SK-N-SH (cell line): ENCODE results near the gene DCLK1. TPM values are rescaled to one million over a fixed set of nuclear protein-coding genes. Genes with fewer than 3 reads are reported as not detected.
A peak's percentile ranks its signal among the peaks of the same experiment; 100 is the strongest.

Experiments
- CTCF ChIA-PET: fragments of 300-600, 350-600 bp; formaldehyde crosslinking; extraction: SDS; loops from one replicate; lab custom pipeline; 2021; lab: Yijun Ruan, JAX
- POLR2A ChIA-PET: fragments of 350-600 bp; sonication (Branson Sonifier 250); formaldehyde crosslinking; extraction: SDS; loops from one replicate; lab custom pipeline; 2020; ENCODE audit warnings: antibody characterized with exemption, inconsistent platforms; lab: Yijun Ruan, JAX
- DNase-seq: peaks from one replicate; pipeline ENCODE4 v3.0.0; 2012
- H2AFZ ChIP-seq: fragments of 200-600 bp; sonication (generic); 2 replicates; pipeline ENCODE4 v1.8.1; 2016; ENCODE audit warnings: antibody characterized with exemption, mild to moderate bottlenecking, low read depth
- H3F3A ChIP-seq: fragments of 200-600 bp; sonication (generic); replicated peaks from 2 replicates; pipeline ENCODE3; 2016; ENCODE audit warnings: antibody characterized with exemption, mild to moderate bottlenecking; ENCODE audit not compliant: insufficient read depth
- H3K27ac ChIP-seq, 2 experiments: fragments of 200-500 bp in 1 of 2; fragments of 200-600 bp in 1 of 2; sonication (Bioruptor generic) in 1 of 2; sonication (generic), shearing (Covaris generic) in 1 of 2; 2 replicates each; pipeline versions ENCODE4 v1.5.1 to v1.6.1; 2014 to 2016; ENCODE audit warnings: low read depth in 2 of 2, inconsistent platforms in 1 of 2, low read length in 1 of 2, mild to moderate bottlenecking in 1 of 2, mixed read lengths in 1 of 2
- H3K27me3 ChIP-seq: fragments of 200-600 bp; sonication (generic), shearing (Covaris generic); 2 replicates; pipeline ENCODE4 v1.6.1; 2016; ENCODE audit warnings: mixed run types; ENCODE audit not compliant: insufficient read depth
- H3K36me3 ChIP-seq, 2 experiments: fragments of 200-500 bp in 1 of 2; fragments of 200-600 bp in 1 of 2; sonication (Bioruptor generic) in 1 of 2; sonication (generic) in 1 of 2; replicated peaks in 1 of 2; 2 replicates each; pipeline versions ENCODE3 to v1.5.1; 2014 to 2016; ENCODE audit warnings: low read length in 1 of 2, mild to moderate bottlenecking in 1 of 2; ENCODE audit not compliant: insufficient read depth in 2 of 2, control insufficient read depth in 1 of 2
- H3K4me1 ChIP-seq, 2 experiments: fragments of 200-500 bp in 1 of 2; fragments of 200-600 bp in 1 of 2; sonication (Bioruptor generic) in 1 of 2; sonication (generic), shearing (Covaris generic) in 1 of 2; 2 replicates each; pipeline versions ENCODE4 v1.5.1 to v1.6.1; 2014 to 2016; ENCODE audit warnings: low read depth in 1 of 2, low read length in 1 of 2, mixed run types in 1 of 2; ENCODE audit not compliant: insufficient read depth in 2 of 2, control insufficient read depth in 1 of 2
- H3K4me2 ChIP-seq: fragments of 200-600 bp; sonication (generic), shearing (Covaris generic); 2 replicates; pipeline ENCODE4 v1.6.1; 2017; ENCODE audit warnings: mixed run types
- H3K4me3 ChIP-seq, 2 experiments: fragments of 200-500 bp in 1 of 2; fragments of 200-600 bp in 1 of 2; sonication (Bioruptor generic) in 1 of 2; sonication (generic), shearing (Covaris generic) in 1 of 2; 2 replicates each; pipeline versions ENCODE4 v1.5.1 to v1.8.1; 2014 to 2016; ENCODE audit warnings: low read depth in 2 of 2, inconsistent platforms in 1 of 2, low read length in 1 of 2, mild to moderate bottlenecking in 1 of 2, mixed read lengths in 1 of 2, moderate library complexity in 1 of 2
- H3K79me2 ChIP-seq: fragments of 200-600 bp; sonication (generic); 2 replicates; pipeline ENCODE4 v1.8.1; 2017; ENCODE audit warnings: mild to moderate bottlenecking; ENCODE audit not compliant: insufficient read depth
- H3K9ac ChIP-seq: fragments of 200-600 bp; sonication (generic); 2 replicates; pipeline ENCODE4 v1.6.1; 2017; ENCODE audit warnings: mixed run types
- H3K9me2 ChIP-seq: fragments of 200-600 bp; sonication (generic); 2 replicates; pipeline ENCODE4 v1.6.1; 2017; ENCODE audit warnings: mixed run types
- H3K9me3 ChIP-seq: fragments of 200-600 bp; sonication (generic); 2 replicates; pipeline ENCODE4 v1.6.1; 2017; ENCODE audit warnings: mixed run types, mild to moderate bottlenecking, moderate library complexity
- H4K20me1 ChIP-seq: fragments of 200-600 bp; sonication (generic); 2 replicates; pipeline ENCODE4 v1.6.1; 2017; ENCODE audit warnings: mild to moderate bottlenecking, mixed run types; ENCODE audit not compliant: insufficient read depth
- ELF1 ChIP-seq: IDR thresholded peaks from 2 replicates; pipeline ENCODE4 v1.4.0; 2012
- EP300 ChIP-seq, 2 experiments: IDR thresholded peaks; 2 replicates each; pipeline versions ENCODE4 v1.4.0 to v1.6.1; 2012; ENCODE audit warnings: borderline replicate concordance in 1 of 2, low read depth in 1 of 2, low read length in 1 of 2
- EZH2phosphoT487 ChIP-seq: fragments of 200-600 bp; sonication (generic); IDR thresholded peaks from 2 replicates; pipeline ENCODE4 v1.6.1; 2017; ENCODE audit warnings: low read depth, mixed run types, mild to moderate bottlenecking, antibody characterized with exemption, moderate library complexity, borderline replicate concordance
- FOSL2 ChIP-seq: IDR thresholded peaks from 2 replicates; pipeline ENCODE4 v1.4.0; 2012; ENCODE audit warnings: low read depth, mild to moderate bottlenecking, moderate library complexity, borderline replicate concordance
- FOXM1 ChIP-seq: IDR thresholded peaks from 2 replicates; pipeline ENCODE4 v1.4.0; 2012; ENCODE audit warnings: low read depth, mild to moderate bottlenecking
- GATA2 ChIP-seq: sonication (generic); formaldehyde crosslinking; IDR thresholded peaks from 2 replicates; pipeline ENCODE4 v1.5.0; 2020; ENCODE audit warnings: mild to moderate bottlenecking, missing genetic modification reagents
- MEF2A ChIP-seq: IDR thresholded peaks from 2 replicates; pipeline ENCODE4 v1.4.0; 2012; ENCODE audit warnings: low read depth, borderline replicate concordance
- NRF1 ChIP-seq: IDR thresholded peaks from 2 replicates; pipeline ENCODE4 v1.6.1; 2012; ENCODE audit warnings: low read depth, mild to moderate bottlenecking, low read length
- RAD21 ChIP-seq: IDR thresholded peaks from 2 replicates; pipeline ENCODE4 v1.6.1; 2012; ENCODE audit warnings: mild to moderate bottlenecking, low read length
- RCOR1 ChIP-seq: fragments of 150-350 bp; IDR thresholded peaks from 2 replicates; pipeline ENCODE4 v1.6.1; 2017; ENCODE audit warnings: antibody characterized with exemption, low read length
- REST ChIP-seq: IDR thresholded peaks from 2 replicates; pipeline ENCODE4 v1.6.1; 2012; ENCODE audit warnings: mild to moderate bottlenecking, low read depth, low read length, moderate library complexity
- RXRA ChIP-seq: IDR thresholded peaks from 2 replicates; pipeline ENCODE4 v1.4.0; 2012; ENCODE audit warnings: low read depth, mild to moderate bottlenecking, borderline replicate concordance
- TAF1 ChIP-seq: IDR thresholded peaks from 2 replicates; pipeline ENCODE4 v1.6.1; 2012; ENCODE audit warnings: low read depth, mild to moderate bottlenecking, low read length, moderate library complexity, borderline replicate concordance
- YY1 ChIP-seq: IDR thresholded peaks from 2 replicates; pipeline ENCODE4 v1.4.0; 2012; ENCODE audit warnings: low read depth, mild to moderate bottlenecking
- WGBS: methylation state at CpG from one replicate; pipeline ENCODE4 v1.1.6; 2017; ENCODE audit warnings: low lambda C conversion rate; 5-methylcytosine and 5-hydroxymethylcytosine counted together
- polyA plus RNA-seq, 3 experiments: library from polyadenylated mRNA; depleted of rRNA; stranded (reverse); fragments of >200 nt; gene quantifications; 2 replicates each; pipeline ENCODE4 v1.2.3, GENCODE V29; 2012

Gene DCLK1
- polyA plus RNA-seq, 1 of the 3 experiments (the other 2 are of a cell fraction): 1.1 TPM

DNA sequence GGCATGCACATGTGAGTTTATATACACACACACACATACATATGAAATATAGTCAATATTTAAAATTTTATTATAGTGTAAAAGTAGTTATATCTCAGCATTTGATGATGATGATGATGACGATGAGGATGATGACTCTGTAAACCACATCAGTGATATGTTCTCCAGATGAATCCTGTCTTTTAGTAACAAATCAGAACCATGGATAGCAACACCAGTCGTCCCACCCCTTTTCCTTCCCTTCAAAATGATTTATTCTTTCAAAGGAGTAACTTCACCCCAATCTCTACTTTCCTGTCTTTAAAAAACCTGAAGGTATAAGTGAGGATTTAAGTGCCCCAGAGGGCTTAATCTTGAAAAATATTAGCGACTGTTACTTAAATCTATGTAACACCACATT lies 74.1 kb downstream of the DCLK1 start:
- no peaks in the 10 kb centered on the region for H3K9me2 ChIP-seq
- H3K9ac ChIP-seq: no peak overlapping the region
- no peaks in the 10 kb centered on the region for H3K27me3 ChIP-seq
- H4K20me1 ChIP-seq: no peaks in the 10 kb centered on the region
- ChIA-PET CTCF (no interaction called here), POLR2A (no interaction called here)
- no peak overlapping the region for H3K4me3 ChIP-seq
- H2AFZ ChIP-seq: no peak overlapping the region
- peaks cover 0 to 6% of the 10 kb centered on the region in 2 experiments; a peak in 2 of 4 replicates for H3K4me1 ChIP-seq
- no peaks in the 10 kb centered on the region for H3K9me3 ChIP-seq
- H3K36me3 ChIP-seq: no peaks in the 10 kb centered on the region
- DNase-seq: no peak
- no peak overlapping the region for H3K4me2 ChIP-seq
- no peak for TF ChIP-seq RCOR1
- peak; percentile 91 for TF ChIP-seq REST
- TF ChIP-seq, all 33 proteins: peak for 1
- Histone ChIP-seq H3K79me2 (no peaks in the 10 kb centered on the region; the same call in 1 of the 2 replicates), H3K27ac (no peak overlapping the region), H3F3A (no peaks in the 10 kb centered on the region)
- WGBS: 53% methylated on average over 3 of the region's 3 CpGs

DNA sequence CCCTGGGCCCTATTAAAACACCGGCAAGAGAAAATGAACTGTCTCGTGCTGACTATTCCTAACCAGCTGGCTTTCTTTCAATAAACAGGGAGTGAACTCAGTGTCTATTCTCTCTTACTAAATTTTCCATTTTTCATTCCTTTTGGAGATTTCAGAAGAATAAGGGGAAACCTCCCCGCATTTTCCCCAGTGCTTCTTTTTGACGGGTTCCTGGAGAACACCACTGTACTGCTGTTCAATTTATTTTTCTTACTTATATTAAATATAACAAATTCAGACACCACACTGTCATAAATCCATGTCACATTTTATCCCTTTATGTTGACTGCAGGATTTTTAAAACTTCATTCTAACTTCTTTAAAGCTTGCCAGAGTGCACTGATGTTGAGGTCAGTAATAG lies 75.8 kb downstream of the DCLK1 start:
- Histone ChIP-seq H3K9ac (no peak overlapping the region), H3K9me2 (no peaks in the 10 kb centered on the region), H3K4me1 (peaks cover 0 to 2% of the 10 kb centered on the region in 2 experiments; a peak in 2 of 4 replicates), H3K36me3 (no peaks in the 10 kb centered on the region), H3K79me2 (no peaks in the 10 kb centered on the region), H3K27ac (no peak overlapping the region), H3K27me3 (no peaks in the 10 kb centered on the region), H3F3A (no peaks in the 10 kb centered on the region), H2AFZ (no peak overlapping the region), H3K4me3 (no peak overlapping the region), H4K20me1 (no peaks in the 10 kb centered on the region), H3K9me3 (no peaks in the 10 kb centered on the region), H3K4me2 (no peak overlapping the region)
- POLR2A ChIA-PET: no interaction called here
- no peak for DNase-seq
- WGBS: 87% methylated on average over 4 of the region's 4 CpGs
- TF ChIP-seq RAD21 (no peak), EZH2phosphoT487 (no peak), ELF1 (no peak)
- CTCF ChIA-PET: no interaction called here

- no peak overlapping the region for H3K9ac ChIP-seq
- no peaks in the 10 kb centered on the region for H4K20me1 ChIP-seq
- no peaks in the 10 kb centered on the region for H3F3A ChIP-seq
- H3K4me1 ChIP-seq: peaks cover 0 to 2% of the 10 kb centered on the region in 2 experiments; a peak in 2 of 4 replicates
- no peaks in the 10 kb centered on the region for H3K9me2 ChIP-seq
- WGBS: 70% methylated on average over 2 of the region's 2 CpGs
- H3K9me3 ChIP-seq: no peaks in the 10 kb centered on the region
- H3K4me3 ChIP-seq: no peak overlapping the region
- no peak overlapping the region for H3K4me2 ChIP-seq
- no peaks in the 10 kb centered on the region for H3K79me2 ChIP-seq
- TF ChIP-seq TAF1: no peak
- no peak for TF ChIP-seq YY1
- TF ChIP-seq ELF1: no peak
- no peak for TF ChIP-seq EP300 (IDR thresholded peaks at IDR 0.05; ENCODE audit: borderline replicate concordance in 1 of 2, low read depth in 1 of 2, low read length in 1 of 2)
- no peak for TF ChIP-seq MEF2A
- TF ChIP-seq NRF1: no peak
- TF ChIP-seq FOXM1: no peak
- TF ChIP-seq REST: no peak
- TF ChIP-seq RXRA: no peak
- TF ChIP-seq FOSL2: no peak
- no peak for TF ChIP-seq GATA2
- TF ChIP-seq, all 33 proteins: peak for 0
- Histone ChIP-seq H2AFZ (no peak overlapping the region), H3K36me3 (no peaks in the 10 kb centered on the region), H3K27ac (no peak overlapping the region), H3K27me3 (no peaks in the 10 kb centered on the region)
- ChIA-PET POLR2A (no interaction called here), CTCF (no interaction called here)
- DNase-seq: no peak
Observed at GRCh38 chr13:36054041-36054440, 77.1 kb downstream of the DCLK1 start.
